Sigmoid colon (tissue), 4 donors: ENCODE data around the gene HABP2.

Source experiments
- EP300 ChIP-seq, 4 donors: sonication (generic); formaldehyde crosslinking; IDR thresholded peaks; one replicate each; pipeline ENCODE4 v1.6.1; 2017; ENCODE audit warnings: antibody characterized with exemption in 4 of 4
- POLR2A ChIP-seq, 2 donors: fragments of 450-650 bp; IDR thresholded peaks; one replicate each; pipeline ENCODE4 v1.6.1; 2016; ENCODE audit warnings: antibody characterized with exemption in 2 of 2, mild to moderate bottlenecking in 2 of 2, moderate library complexity in 2 of 2
- POLR2AphosphoS5 ChIP-seq, 4 donors: sonication (generic); formaldehyde crosslinking; IDR thresholded peaks; one replicate each; pipeline ENCODE4 v1.6.1; 2017; ENCODE audit warnings: antibody characterized with exemption in 4 of 4
- TF ChIP-seq, protein P1 (sequence below), 4 experiments: fragments of 450-650 bp in 3 of 4; fragments of 200-600 bp in 1 of 4; IDR thresholded peaks; one replicate each; pipeline ENCODE4 v1.5.1; 2016 to 2019; ENCODE audit warnings: antibody characterized with exemption in 4 of 4, mild to moderate bottlenecking in 3 of 4, moderate library complexity in 2 of 4

DNA sequence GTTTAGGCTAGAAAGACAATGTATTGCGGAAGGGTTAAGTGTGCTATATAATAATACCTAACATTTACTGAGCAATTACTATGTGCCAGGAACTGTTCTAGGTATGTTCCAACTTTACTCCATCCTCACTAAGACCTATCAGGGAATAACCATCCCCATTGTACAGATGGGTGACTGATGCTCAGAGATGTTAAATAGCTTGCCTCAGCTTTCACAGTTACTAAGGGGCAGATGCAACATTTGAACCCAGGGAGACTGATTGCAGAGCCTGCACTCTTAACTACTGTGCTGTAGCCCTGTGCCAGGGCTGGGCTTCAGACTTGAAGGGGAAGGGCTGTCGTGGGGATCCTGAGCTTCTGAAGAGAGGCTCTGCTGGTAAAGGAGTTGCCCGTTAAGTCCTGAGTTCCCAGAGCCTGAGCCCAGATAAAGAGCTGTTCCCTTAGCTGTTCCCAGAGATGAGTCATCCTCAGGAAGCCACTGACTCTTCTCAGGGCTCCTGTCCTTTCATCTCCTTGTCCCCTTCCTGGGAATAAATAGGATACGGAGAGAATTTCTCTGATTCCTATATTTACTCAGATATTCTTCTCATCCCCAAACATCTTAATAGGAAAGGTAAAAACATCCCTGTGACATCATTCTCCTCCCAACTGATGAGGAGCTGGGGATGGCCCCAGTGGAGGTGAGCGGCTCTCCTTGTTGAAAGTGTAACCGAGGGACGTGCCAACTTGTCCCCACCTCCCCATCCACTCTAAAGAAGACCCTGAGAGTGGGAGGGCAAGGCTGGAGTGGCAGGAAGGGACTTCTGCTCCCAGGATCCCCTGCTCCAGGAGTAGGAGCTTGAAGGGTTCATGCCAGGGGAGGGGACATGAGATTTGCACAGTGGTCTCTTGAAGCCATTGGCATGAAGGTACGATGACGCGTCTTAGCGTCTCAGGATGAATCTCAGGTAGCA, 28.0 kb upstream of the HABP2 start:
- TF ChIP-seq, protein P1, sequence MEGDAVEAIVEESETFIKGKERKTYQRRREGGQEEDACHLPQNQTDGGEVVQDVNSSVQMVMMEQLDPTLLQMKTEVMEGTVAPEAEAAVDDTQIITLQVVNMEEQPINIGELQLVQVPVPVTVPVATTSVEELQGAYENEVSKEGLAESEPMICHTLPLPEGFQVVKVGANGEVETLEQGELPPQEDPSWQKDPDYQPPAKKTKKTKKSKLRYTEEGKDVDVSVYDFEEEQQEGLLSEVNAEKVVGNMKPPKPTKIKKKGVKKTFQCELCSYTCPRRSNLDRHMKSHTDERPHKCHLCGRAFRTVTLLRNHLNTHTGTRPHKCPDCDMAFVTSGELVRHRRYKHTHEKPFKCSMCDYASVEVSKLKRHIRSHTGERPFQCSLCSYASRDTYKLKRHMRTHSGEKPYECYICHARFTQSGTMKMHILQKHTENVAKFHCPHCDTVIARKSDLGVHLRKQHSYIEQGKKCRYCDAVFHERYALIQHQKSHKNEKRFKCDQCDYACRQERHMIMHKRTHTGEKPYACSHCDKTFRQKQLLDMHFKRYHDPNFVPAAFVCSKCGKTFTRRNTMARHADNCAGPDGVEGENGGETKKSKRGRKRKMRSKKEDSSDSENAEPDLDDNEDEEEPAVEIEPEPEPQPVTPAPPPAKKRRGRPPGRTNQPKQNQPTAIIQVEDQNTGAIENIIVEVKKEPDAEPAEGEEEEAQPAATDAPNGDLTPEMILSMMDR (IDR thresholded peaks at IDR 0.05) = no peak
- TF ChIP-seq POLR2A (IDR thresholded peaks at IDR 0.05) = no peak
- TF ChIP-seq POLR2AphosphoS5 (IDR thresholded peaks at IDR 0.05) = no peak
- no peak for TF ChIP-seq EP300 (IDR thresholded peaks at IDR 0.05)
